ENCODE results near the gene VWA2. TPM values are rescaled to one million over a fixed set of nuclear protein-coding genes. Genes with fewer than 3 reads are reported as not detected.

Gene VWA2
- polyA plus RNA-seq, 1 of the 3 experiments (the other 2 are of a cell fraction), result not detected

DNA sequence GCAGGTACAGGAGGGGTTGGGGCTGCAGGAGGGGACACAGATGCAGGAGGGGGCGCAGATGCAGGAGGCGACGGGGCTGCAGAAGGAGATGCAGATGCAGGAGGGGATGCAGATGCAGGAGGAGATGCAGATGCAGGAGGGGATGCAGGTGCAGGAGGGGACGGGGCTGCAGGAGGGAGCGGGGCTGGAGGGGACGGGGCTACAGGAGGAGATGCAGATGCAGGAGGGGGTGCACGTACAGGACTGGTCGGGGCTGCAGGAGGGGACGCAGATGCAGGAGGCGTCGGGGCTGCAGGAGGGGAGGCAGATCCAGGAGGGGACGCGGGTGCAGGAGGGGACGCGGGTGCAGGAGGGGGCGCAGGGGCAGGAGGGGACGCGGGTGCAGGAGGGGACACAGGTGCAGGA is 66.5 kb downstream of the VWA2 start:
- WGBS (ENCODE audit: low lambda C conversion rate), result 57% methylated on average over 18 of the region's 18 CpGs
- POLR2A ChIA-PET, result no interaction called here

DNA sequence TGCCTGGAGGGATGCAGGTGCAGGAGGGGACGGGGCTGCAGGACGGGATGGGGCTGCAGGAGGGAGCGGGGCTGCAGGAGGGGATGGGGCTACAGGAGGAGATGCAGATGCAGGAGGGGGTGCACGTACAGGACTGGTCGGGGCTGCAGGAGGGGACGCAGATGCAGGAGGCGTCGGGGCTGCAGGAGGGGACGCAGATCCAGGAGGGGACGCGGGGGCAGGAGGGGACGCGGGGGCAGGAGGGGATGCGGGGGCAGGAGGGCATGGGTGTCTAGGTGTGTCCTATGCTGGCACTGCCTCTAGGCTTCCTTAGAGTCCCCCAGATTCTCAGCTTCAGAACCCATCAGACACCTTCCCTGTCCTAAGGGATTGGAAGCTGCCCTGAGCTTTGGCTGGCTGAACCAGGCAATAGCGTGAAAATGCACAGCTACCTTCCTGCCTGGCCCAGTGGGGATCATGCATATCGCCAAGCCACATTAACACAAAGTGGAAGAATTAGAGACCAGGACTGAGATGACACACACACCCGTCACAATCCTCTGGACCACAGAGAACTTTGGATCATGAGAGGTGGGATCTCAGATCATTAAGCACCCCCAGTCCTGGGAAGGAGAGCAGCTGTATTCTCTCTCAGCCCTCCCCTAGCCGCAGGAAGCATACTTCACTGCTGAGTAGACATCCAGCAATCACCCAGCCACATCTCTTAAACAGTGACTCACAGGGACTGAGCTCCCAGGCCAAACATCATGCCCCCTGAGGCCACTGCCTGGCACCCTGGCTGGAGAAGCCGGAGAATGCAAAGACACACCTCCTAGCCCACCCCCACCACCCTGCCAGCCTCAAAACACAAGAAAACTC is 67.3 kb downstream of the VWA2 start:
- Histone ChIP-seq H3F3A (replicated peaks; ENCODE audit: insufficient read depth) (no peaks in the 10 kb centered on the region), H3K79me2 (ENCODE audit: insufficient read depth) (no peaks in the 10 kb centered on the region), H3K27ac (ENCODE audit: low read depth in 2 of 2, low read length in 1 of 2) (peak overlapping the region in 1 of 2 experiments; percentile 67; a peak in 2 of 4 replicates), H2AFZ (ENCODE audit: low read depth) (no peak overlapping the region), H3K36me3 (replicated peaks in 1 of 2; ENCODE audit: control insufficient read depth in 1 of 2, insufficient read depth in 2 of 2, low read length in 1 of 2) (no peaks in the 10 kb centered on the region), H3K9me3 (no peaks in the 10 kb centered on the region), H3K4me3 (ENCODE audit: low read depth in 2 of 2, low read length in 1 of 2) (no peak overlapping the region), H3K4me2 (peak overlapping the region; percentile 51; the same call in 1 of the 2 replicates), H3K9me2 (no peaks in the 10 kb centered on the region), H3K27me3 (ENCODE audit: insufficient read depth) (no peaks in the 10 kb centered on the region), H3K4me1 (ENCODE audit: control insufficient read depth in 1 of 2, insufficient read depth in 2 of 2, low read depth in 1 of 2, low read length in 1 of 2) (peaks cover 0 to 19% of the 10 kb centered on the region in 2 experiments; a peak in 1 of 4 replicates), H4K20me1 (ENCODE audit: insufficient read depth) (no peaks in the 10 kb centered on the region), H3K9ac (no peak overlapping the region)
- TF ChIP-seq JUND (IDR thresholded peaks at IDR 0.05), result peak; percentile 94
- TF ChIP-seq FOSL2 (IDR thresholded peaks at IDR 0.05; ENCODE audit: borderline replicate concordance, low read depth), result peak; percentile 96
- TF ChIP-seq, protein P1, sequence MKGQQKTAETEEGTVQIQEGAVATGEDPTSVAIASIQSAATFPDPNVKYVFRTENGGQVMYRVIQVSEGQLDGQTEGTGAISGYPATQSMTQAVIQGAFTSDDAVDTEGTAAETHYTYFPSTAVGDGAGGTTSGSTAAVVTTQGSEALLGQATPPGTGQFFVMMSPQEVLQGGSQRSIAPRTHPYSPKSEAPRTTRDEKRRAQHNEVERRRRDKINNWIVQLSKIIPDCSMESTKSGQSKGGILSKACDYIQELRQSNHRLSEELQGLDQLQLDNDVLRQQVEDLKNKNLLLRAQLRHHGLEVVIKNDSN (IDR thresholded peaks at IDR 0.05; ENCODE audit: borderline replicate concordance, low read depth), result no peak
- TF ChIP-seq RAD21 (IDR thresholded peaks at IDR 0.05; ENCODE audit: low read length), result no peak
- TF ChIP-seq, protein P2, sequence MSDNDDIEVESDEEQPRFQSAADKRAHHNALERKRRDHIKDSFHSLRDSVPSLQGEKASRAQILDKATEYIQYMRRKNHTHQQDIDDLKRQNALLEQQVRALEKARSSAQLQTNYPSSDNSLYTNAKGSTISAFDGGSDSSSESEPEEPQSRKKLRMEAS (IDR thresholded peaks at IDR 0.05; ENCODE audit: low read depth), result 0 out of 2 replicates have a peak, but pooled peaks have one; percentile 39
- TF ChIP-seq TCF12 (IDR thresholded peaks at IDR 0.05), result peak; percentile 89
- peak; percentile 72 for TF ChIP-seq TEAD4 (IDR thresholded peaks at IDR 0.05; ENCODE audit: borderline replicate concordance, insufficient read depth)
- peak; percentile 77 for TF ChIP-seq NFIC (IDR thresholded peaks at IDR 0.05; ENCODE audit: borderline replicate concordance)
- peak in 1 of 2 experiments; percentile 81; a peak in 1 of 4 replicates for TF ChIP-seq EP300 (IDR thresholded peaks at IDR 0.05; ENCODE audit: borderline replicate concordance in 1 of 2, low read depth in 1 of 2, low read length in 1 of 2)
- TF ChIP-seq, protein P3, sequence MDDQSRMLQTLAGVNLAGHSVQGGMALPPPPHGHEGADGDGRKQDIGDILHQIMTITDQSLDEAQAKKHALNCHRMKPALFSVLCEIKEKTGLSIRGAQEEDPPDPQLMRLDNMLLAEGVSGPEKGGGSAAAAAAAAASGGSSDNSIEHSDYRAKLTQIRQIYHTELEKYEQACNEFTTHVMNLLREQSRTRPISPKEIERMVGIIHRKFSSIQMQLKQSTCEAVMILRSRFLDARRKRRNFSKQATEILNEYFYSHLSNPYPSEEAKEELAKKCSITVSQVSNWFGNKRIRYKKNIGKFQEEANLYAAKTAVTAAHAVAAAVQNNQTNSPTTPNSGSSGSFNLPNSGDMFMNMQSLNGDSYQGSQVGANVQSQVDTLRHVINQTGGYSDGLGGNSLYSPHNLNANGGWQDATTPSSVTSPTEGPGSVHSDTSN (IDR thresholded peaks at IDR 0.05), result peak; percentile 84
- ChIA-PET POLR2A (no interaction called here), CTCF (interaction anchor here (1.1 kb wide), 1 partner anchor 480 kb away, joined by 3 read pairs; no protein-coding TSS in a partner anchor)
- DNase-seq, result no peak
- WGBS (ENCODE audit: low lambda C conversion rate), result 70% methylated on average over 18 of the region's 19 CpGs

More for the DNA sequence above, 66.5 kb downstream of the VWA2 start:
- H3K4me2 ChIP-seq, result peak overlapping the region; percentile 89; the same call in 1 of the 2 replicates
- no peak overlapping the region for H2AFZ ChIP-seq (ENCODE audit: low read depth)
- H3K4me1 ChIP-seq (ENCODE audit: control insufficient read depth in 1 of 2, insufficient read depth in 2 of 2, low read depth in 1 of 2, low read length in 1 of 2), result peaks cover 0 to 15% of the 10 kb centered on the region in 2 experiments; a peak in 1 of 4 replicates
- no peaks in the 10 kb centered on the region for H3K9me3 ChIP-seq
- H3K79me2 ChIP-seq (ENCODE audit: insufficient read depth), result no peaks in the 10 kb centered on the region
- no peaks in the 10 kb centered on the region for H3K36me3 ChIP-seq (replicated peaks in 1 of 2; ENCODE audit: control insufficient read depth in 1 of 2, insufficient read depth in 2 of 2, low read length in 1 of 2)
- H3K27me3 ChIP-seq (ENCODE audit: insufficient read depth), result no peaks in the 10 kb centered on the region
- H3K9me2 ChIP-seq, result no peaks in the 10 kb centered on the region
- H4K20me1 ChIP-seq (ENCODE audit: insufficient read depth), result no peaks in the 10 kb centered on the region
- CTCF ChIA-PET, result interaction anchor here (0.5 to 4.2 kb wide), 10 partner anchors 17 to 244 kb away, joined by 3 to 87 read pairs (median 18); no protein-coding TSS in a partner anchor
- DNase-seq, result no peak
- no peak overlapping the region for H3K9ac ChIP-seq
- no peak overlapping the region for H3K27ac ChIP-seq (ENCODE audit: low read depth in 2 of 2, low read length in 1 of 2)
- H3F3A ChIP-seq (replicated peaks; ENCODE audit: insufficient read depth), result no peaks in the 10 kb centered on the region
- no peak for TF ChIP-seq CHD2 (IDR thresholded peaks at IDR 0.05; ENCODE audit: low read length, partially characterized antibody)
- TF ChIP-seq, protein P4, sequence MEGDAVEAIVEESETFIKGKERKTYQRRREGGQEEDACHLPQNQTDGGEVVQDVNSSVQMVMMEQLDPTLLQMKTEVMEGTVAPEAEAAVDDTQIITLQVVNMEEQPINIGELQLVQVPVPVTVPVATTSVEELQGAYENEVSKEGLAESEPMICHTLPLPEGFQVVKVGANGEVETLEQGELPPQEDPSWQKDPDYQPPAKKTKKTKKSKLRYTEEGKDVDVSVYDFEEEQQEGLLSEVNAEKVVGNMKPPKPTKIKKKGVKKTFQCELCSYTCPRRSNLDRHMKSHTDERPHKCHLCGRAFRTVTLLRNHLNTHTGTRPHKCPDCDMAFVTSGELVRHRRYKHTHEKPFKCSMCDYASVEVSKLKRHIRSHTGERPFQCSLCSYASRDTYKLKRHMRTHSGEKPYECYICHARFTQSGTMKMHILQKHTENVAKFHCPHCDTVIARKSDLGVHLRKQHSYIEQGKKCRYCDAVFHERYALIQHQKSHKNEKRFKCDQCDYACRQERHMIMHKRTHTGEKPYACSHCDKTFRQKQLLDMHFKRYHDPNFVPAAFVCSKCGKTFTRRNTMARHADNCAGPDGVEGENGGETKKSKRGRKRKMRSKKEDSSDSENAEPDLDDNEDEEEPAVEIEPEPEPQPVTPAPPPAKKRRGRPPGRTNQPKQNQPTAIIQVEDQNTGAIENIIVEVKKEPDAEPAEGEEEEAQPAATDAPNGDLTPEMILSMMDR (IDR thresholded peaks at IDR 0.05), result no peak
- TF ChIP-seq, protein P5, sequence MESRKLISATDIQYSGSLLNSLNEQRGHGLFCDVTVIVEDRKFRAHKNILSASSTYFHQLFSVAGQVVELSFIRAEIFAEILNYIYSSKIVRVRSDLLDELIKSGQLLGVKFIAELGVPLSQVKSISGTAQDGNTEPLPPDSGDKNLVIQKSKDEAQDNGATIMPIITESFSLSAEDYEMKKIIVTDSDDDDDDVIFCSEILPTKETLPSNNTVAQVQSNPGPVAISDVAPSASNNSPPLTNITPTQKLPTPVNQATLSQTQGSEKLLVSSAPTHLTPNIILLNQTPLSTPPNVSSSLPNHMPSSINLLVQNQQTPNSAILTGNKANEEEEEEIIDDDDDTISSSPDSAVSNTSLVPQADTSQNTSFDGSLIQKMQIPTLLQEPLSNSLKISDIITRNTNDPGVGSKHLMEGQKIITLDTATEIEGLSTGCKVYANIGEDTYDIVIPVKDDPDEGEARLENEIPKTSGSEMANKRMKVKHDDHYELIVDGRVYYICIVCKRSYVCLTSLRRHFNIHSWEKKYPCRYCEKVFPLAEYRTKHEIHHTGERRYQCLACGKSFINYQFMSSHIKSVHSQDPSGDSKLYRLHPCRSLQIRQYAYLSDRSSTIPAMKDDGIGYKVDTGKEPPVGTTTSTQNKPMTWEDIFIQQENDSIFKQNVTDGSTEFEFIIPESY (IDR thresholded peaks at IDR 0.05; ENCODE audit: borderline replicate concordance, low read depth), result no peak
- no peak for TF ChIP-seq EZH2phosphoT487 (IDR thresholded peaks at IDR 0.05; ENCODE audit: borderline replicate concordance, low read depth)
- TF ChIP-seq TCF12 (IDR thresholded peaks at IDR 0.05), result no peak
- TF ChIP-seq MEF2A (IDR thresholded peaks at IDR 0.05; ENCODE audit: borderline replicate concordance, low read depth), result no peak
- TF ChIP-seq ELF1 (IDR thresholded peaks at IDR 0.05), result no peak
- TF ChIP-seq RXRA (IDR thresholded peaks at IDR 0.05; ENCODE audit: borderline replicate concordance, low read depth), result no peak
- TF ChIP-seq, protein P2 (IDR thresholded peaks at IDR 0.05; ENCODE audit: low read depth), result no peak
- no peak for TF ChIP-seq RAD21 (IDR thresholded peaks at IDR 0.05; ENCODE audit: low read length)
- H3K4me3 ChIP-seq (ENCODE audit: low read depth in 2 of 2, low read length in 1 of 2), result peak overlapping the region in 1 of 2 experiments; percentile 65; a peak in 2 of 4 replicates

All from SK-N-SH (cell line).